GM13976 (cell line): ENCODE data around the gene WNT3A.

Experiments used
- DNase-seq: peaks from one replicate; pipeline ENCODE4 v3.0.0; 2012; ENCODE audit warnings: low spot score
- in situ Hi-C: fragments of 300-500 bp; cut with MboI; formaldehyde crosslinking; loops from one replicate; pipeline ENCODE4 v1.12.0; 2022; ENCODE audit warnings: low sequenced_read_pairs, mixed read lengths, inconsistent platforms; ENCODE audit not compliant: unreplicated experiment
- TF ChIP-seq, protein P1 (sequence below): IDR thresholded peaks from 2 replicates; pipeline ENCODE4 v1.5.1; 2012; ENCODE audit warnings: borderline replicate concordance, mild to moderate bottlenecking; ENCODE audit not compliant: insufficient read depth; ENCODE audit errors: extremely low read depth, missing control alignments, control extremely low read depth

WNT3A gene

DNA sequence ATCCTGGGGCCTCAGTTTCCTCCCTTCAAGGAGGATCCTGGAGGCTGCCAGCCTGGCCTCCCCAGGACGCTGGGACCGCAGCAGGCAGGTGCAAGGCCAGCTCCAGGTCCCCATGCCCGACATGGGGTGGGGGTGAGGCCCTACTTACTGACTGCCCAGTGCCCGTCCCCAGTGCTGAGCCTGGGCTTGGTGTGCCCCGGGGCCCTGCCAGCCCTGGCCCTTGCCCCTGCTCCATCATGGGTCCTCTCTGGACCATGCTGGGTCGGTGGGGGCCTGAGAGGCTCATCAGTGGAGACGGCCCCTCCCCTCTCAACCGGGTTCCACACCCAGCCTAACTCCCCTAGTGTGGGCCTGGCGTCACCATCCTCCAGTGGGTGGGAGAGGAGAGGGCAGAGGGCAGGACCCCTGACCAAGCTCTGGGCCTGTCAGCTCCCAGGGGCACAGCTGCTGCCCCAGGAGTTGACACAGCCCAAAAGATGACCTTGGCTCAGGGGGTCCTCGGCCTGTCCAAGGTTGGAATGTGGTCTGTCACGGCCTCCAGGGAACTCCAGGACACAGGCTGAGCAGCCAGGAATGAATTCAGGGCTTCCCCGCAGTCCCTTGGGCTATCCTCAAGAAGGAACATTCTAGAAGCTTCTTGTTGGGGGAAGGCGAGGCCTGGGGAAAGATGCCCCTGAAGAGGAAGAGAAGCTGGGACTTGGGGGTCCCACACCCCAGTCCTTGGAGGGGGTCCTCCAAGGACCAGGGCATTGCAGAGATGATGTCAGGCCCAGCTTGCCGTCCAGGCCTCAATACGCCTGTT is 58.1 kb downstream of the WNT3A start:
- DNase-seq, result no peak
- TF ChIP-seq, protein P1, sequence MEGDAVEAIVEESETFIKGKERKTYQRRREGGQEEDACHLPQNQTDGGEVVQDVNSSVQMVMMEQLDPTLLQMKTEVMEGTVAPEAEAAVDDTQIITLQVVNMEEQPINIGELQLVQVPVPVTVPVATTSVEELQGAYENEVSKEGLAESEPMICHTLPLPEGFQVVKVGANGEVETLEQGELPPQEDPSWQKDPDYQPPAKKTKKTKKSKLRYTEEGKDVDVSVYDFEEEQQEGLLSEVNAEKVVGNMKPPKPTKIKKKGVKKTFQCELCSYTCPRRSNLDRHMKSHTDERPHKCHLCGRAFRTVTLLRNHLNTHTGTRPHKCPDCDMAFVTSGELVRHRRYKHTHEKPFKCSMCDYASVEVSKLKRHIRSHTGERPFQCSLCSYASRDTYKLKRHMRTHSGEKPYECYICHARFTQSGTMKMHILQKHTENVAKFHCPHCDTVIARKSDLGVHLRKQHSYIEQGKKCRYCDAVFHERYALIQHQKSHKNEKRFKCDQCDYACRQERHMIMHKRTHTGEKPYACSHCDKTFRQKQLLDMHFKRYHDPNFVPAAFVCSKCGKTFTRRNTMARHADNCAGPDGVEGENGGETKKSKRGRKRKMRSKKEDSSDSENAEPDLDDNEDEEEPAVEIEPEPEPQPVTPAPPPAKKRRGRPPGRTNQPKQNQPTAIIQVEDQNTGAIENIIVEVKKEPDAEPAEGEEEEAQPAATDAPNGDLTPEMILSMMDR, result no peak
- in situ Hi-C loops, result no loop called here

DNA sequence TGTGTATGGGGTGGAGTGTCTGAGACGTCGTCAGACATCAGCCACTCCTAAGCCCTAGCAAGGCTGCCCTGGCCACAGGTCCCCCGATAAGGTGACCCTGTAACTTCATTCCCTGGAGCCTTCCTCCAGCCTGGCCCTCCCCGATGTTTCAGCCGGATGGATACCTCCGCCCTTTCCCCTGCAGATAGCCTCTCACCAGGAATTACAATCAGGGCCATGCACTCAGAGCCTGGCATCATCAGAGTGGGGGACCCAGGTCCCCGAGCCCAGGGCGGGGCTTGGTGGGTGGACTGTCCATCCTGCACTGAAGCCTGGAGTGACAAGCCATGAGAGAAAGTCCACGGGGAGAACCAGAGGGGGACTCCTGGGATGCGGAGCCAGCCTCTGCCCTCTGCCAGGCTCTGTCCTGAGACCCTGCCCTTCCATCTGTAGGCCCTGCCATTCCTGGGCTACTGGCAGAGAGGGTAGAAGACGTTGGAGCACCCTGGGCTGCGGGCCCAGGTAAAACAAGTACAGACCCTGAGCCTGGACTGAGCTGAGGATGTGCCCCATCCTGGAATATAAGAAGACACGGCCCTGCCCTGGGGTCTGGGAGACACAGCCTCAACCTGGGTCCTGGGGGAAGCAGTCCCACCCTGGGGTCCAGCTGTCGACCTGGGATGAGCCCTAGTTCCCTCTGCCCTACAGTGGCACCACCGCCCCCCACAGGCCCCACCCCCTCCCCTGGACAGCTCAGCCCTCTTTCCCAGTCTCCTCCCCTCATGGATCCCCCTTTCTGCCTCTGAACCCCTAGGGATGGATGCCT is 58.9 kb downstream of the WNT3A start:
- in situ Hi-C loops, result no loop called here
- DNase-seq, result no peak
- TF ChIP-seq, protein P1, result no peak

DNA sequence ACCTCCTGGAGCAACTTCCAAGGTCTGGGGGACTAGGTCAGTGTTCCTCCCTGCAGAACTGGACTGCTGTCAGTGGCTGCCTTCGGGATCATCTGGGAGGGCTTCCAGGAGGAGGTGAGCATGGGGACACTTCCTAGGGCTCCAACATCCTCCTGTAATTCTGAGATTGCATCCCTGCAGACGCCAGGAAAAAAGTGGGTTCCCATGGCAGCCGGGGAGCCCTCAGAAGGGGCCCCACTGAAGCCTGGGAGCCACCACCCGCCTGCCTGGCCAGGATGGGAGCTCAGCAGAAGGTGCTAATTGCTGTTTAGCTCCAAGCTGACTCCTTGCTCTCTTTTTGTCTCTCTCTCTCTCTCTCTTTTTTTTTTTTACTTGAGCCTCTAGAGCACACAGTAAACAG is 59.6 kb downstream of the WNT3A start:
- TF ChIP-seq, protein P1, result no peak
- in situ Hi-C loops, result no loop called here
- DNase-seq, result no peak

DNA sequence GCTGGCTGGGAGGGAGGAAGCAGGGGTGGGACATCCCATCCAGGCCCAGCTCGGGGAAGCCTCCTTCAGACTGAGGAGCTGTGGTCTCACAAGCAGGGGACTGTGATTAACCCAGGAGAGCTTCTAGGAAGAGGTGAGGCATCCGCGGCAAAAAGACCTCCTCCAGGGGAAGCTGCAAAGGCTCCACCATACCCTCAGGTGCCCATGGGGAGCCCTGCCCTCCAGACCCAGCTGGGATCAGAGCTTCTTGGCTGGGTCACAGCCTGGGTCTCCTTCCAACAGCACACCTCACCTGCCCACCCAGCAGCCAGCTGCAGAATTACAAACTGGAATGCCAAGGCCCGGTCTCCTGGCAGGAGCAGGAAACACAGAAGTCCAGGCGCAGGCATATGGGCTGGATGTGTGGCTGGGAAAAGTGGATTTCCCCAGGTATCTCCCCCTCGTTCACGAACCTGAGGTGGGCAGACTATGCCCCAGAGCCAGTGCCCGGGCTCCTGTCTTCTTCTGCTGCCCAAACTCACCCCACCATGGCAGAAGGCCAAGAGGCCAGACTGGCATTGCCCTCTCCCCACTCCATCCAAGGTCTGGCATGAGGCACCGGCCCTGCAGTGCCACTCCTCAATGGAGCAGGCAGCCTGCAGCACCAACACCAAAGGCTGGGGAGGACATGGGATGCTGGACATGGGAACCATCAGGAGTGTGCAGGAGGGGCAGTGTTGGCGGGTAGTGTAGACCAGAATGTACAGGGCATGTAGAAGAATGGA is 60.3 kb downstream of the WNT3A start:
- in situ Hi-C loops, result no loop called here
- DNase-seq, result no peak
- TF ChIP-seq, protein P1, result no peak

DNA sequence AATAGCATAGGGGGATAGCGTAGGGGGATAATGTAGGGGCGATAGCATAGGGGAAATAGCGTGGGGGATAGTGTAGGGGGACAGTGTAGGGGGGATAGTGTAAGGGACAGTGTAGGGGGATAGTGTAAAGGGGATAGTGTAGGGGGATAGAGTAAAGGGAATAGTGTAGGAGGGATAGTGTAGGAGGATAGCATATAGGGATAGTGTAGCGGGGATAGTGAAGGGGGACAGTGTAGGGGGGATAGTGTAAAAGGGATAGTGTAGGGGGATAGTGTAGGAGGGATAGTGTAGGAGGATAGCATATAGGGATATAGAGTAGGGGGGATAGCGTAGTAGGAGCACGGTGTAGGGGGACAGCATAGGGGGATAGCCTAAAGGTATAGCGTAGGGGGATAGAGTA is 61.6 kb downstream of the WNT3A start:
- no peak for DNase-seq
- in situ Hi-C loops, result no loop called here
- TF ChIP-seq, protein P1, result no peak

DNA sequence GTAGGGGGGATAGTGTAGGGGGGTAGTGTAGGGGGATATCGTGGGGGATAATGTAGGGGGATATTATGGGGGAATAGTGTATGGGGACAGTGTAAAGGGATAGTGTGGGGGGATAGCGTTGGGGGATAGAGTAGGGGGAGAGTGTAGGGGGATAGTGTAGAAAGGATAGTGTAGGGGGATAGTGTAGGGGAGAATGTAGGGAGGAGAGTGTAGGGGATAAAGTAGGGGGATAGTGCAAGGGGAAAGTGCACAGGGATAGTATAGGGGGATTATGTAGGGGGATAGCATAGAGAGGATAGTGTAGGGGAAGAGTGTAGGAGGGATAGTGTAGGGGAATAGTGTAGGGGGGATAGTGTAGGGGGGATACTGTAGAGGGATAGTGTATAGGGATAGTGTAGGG is 63.4 kb downstream of the WNT3A start:
- TF ChIP-seq, protein P1, result no peak
- no peak for DNase-seq
- in situ Hi-C loops, result no loop called here
